ENCODE data around the gene ABHD5. TPM values are rescaled to one million over a fixed set of nuclear protein-coding genes. Genes with fewer than 3 reads are reported as not detected.

ABHD5 gene
- total and polyA plus RNA-seq, 2 of the 8 experiments (the other 6 are each of a cell fraction or from before 2014, with no cell fraction given) = 10.5 to 16.4 TPM

DNA sequence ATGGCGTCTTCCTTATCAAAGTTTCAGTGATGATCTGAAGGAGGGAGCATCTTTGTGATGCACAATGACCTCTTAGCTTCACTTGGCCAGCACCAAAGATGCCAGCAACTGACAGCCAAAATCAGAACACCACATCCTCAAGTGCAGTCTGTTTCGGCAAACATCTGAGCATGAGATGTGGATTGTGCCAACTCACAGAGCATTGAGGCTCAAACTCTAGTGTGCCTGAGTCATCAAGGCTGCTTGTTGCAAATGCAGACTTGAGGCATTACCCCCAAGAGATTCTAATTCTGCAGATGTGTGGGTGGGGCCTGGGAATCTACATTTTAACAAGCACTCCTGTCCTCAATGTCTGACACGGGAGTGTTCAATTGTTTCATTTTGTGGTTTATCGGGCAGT, 35.8 kb downstream of the ABHD5 start:
- no peak overlapping the region for H2BK12ac ChIP-seq (ENCODE audit: low read depth, low read length)
- H3K27ac ChIP-seq (ENCODE audit: low read depth, low read length) = no peak overlapping the region
- no peak overlapping the region for H2BK5ac ChIP-seq (ENCODE audit: low read depth, low read length)
- H3K36me3 ChIP-seq (ENCODE audit: control insufficient read depth in 2 of 4, insufficient read depth in 4 of 4, low read length in 3 of 4) = no peaks in the 10 kb centered on the region
- no peak overlapping the region for H2BK120ac ChIP-seq (replicated peaks; ENCODE audit: low read depth, low read length)
- H3K14ac ChIP-seq (ENCODE audit: insufficient read length) = no peak overlapping the region
- H3K4ac ChIP-seq (replicated peaks; ENCODE audit: insufficient read length, low read depth, low read length) = no peak overlapping the region
- no peaks in the 10 kb centered on the region for H3K4me1 ChIP-seq (replicated peaks in 1 of 4; ENCODE audit: control insufficient read depth in 3 of 4, insufficient read depth in 4 of 4, low read length in 3 of 4)
- no peak overlapping the region for H2AK5ac ChIP-seq (ENCODE audit: low read depth, low read length)
- no peak overlapping the region for H3K23ac ChIP-seq (ENCODE audit: insufficient read length)
- no peak overlapping the region for H4K8ac ChIP-seq (ENCODE audit: extremely low read depth, insufficient read depth, low read length)
- no peak overlapping the region for H4K5ac ChIP-seq (ENCODE audit: insufficient read length, low read depth, low read length)
- no peaks in the 10 kb centered on the region for H3K79me1 ChIP-seq (ENCODE audit: low read depth, low read length)
- no peak for DNase-seq (ENCODE audit: low read depth in 1 of 2, low spot score in 2 of 2)
- no peaks in the 10 kb centered on the region for H3K23me2 ChIP-seq (ENCODE audit: low read depth, low read length)
- ChIA-PET CTCF (ENCODE audit: partially characterized antibody) (no interaction called here), POLR2A (ENCODE audit: partially characterized antibody) (interaction anchor here (1.6 kb wide), 1 partner anchor 36 kb away, joined by 4 read pairs; the partner anchor contains the start of gene ABHD5)
- no peak overlapping the region for H2BK20ac ChIP-seq (ENCODE audit: low read length)
- FAIRE-seq = no peak
- no peak overlapping the region for H2AFZ ChIP-seq (ENCODE audit: low read length)
- H4K20me1 ChIP-seq (replicated peaks in 1 of 2; ENCODE audit: control insufficient read depth in 1 of 2, insufficient read depth in 2 of 2, low read length in 2 of 2) = no peaks in the 10 kb centered on the region
- H3K9me3 ChIP-seq (ENCODE audit: insufficient read depth in 2 of 2, low read depth in 1 of 2, low read length in 1 of 2) = no peaks in the 10 kb centered on the region
- no peak overlapping the region for H2BK15ac ChIP-seq (ENCODE audit: low read length)
- no peak overlapping the region for H3K18ac ChIP-seq (ENCODE audit: extremely low read depth, low read length)
- no peak overlapping the region for H3K9ac ChIP-seq (replicated peaks in 1 of 4; ENCODE audit: extremely low read depth in 1 of 4, low read depth in 3 of 4, low read length in 3 of 4)
- no peaks in the 10 kb centered on the region for H3K27me3 ChIP-seq (replicated peaks in 1 of 4; ENCODE audit: control insufficient read depth in 3 of 4, extremely low read depth in 1 of 4, insufficient read depth in 3 of 4, low read length in 3 of 4)
- no peak overlapping the region for H4K91ac ChIP-seq (replicated peaks; ENCODE audit: insufficient read length, low read length)
- 89% methylated on average over 4 of the region's 4 CpGs; no CpG with 5 or more reads in 1 of the 2 experiments for WGBS, 2 experiments (ENCODE audit: extremely low coverage in 1 of 2, insufficient coverage in 1 of 2, insufficient read length in 1 of 2, insufficient replicate concordance in 2 of 2, low coverage in 1 of 2, low lambda C conversion rate in 2 of 2, missing lambda C conversion rate in 1 of 2)
- no peak overlapping the region for H3K56ac ChIP-seq (replicated peaks; ENCODE audit: insufficient read length, low read depth, low read length)
- H3K4me3 ChIP-seq (ENCODE audit: extremely low read depth in 1 of 4, insufficient read depth in 2 of 4, low read depth in 3 of 4, low read length in 4 of 4) = no peak overlapping the region
- no peaks in the 10 kb centered on the region for H3K79me2 ChIP-seq (ENCODE audit: control insufficient read depth in 1 of 2, insufficient read depth in 2 of 2, low read length in 2 of 2)
- H3K4me2 ChIP-seq (ENCODE audit: insufficient read depth in 1 of 2, low read depth in 2 of 2, low read length in 2 of 2) = no peak overlapping the region
- TF ChIP-seq CHD1 (IDR thresholded peaks at IDR 0.05; ENCODE audit: low read depth, low read length) = no peak
- TF ChIP-seq HDAC2 (IDR thresholded peaks at IDR 0.05; ENCODE audit: borderline replicate concordance in 1 of 2, low read depth in 2 of 2, low read length in 2 of 2) = no peak
- no peak for TF ChIP-seq CHD2 (IDR thresholded peaks at IDR 0.05; ENCODE audit: low read length)
- TF ChIP-seq SP1 (IDR thresholded peaks at IDR 0.05; ENCODE audit: low read depth, low read length) = no peak
- TF ChIP-seq SIN3A (conservative IDR thresholded peaks at IDR 0.05 in 1 of 2, IDR thresholded peaks at IDR 0.05 in 1 of 2; ENCODE audit: low read depth in 1 of 2, low read length in 2 of 2) = no peak
- TF ChIP-seq NRF1 (IDR thresholded peaks at IDR 0.05; ENCODE audit: low read depth, low read length) = no peak
- no peak for TF ChIP-seq BRCA1 (IDR thresholded peaks at IDR 0.05; ENCODE audit: low read depth, low read length)
- no peak for TF ChIP-seq RFX5 (IDR thresholded peaks at IDR 0.05; ENCODE audit: borderline replicate concordance, low read depth, low read length)
- no peak for TF ChIP-seq TAF7 (optimal IDR thresholded peaks at IDR 0.05; ENCODE audit: borderline replicate concordance, low read depth, low read length)
- TF ChIP-seq CBX5 (IDR thresholded peaks at IDR 0.05; ENCODE audit: low read depth, low read length) = no peak
- TF ChIP-seq RBBP5 (IDR thresholded peaks at IDR 0.05; ENCODE audit: borderline replicate concordance, low read depth, low read length) = no peak
- TF ChIP-seq SIRT6 (IDR thresholded peaks at IDR 0.05; ENCODE audit: low read length) = no peak
- no peak for TF ChIP-seq JUND (IDR thresholded peaks at IDR 0.05; ENCODE audit: low read length)
- no peak for TF ChIP-seq CEBPB (IDR thresholded peaks at IDR 0.05; ENCODE audit: low read depth, low read length)
- no peak for TF ChIP-seq KDM1A (IDR thresholded peaks at IDR 0.05; ENCODE audit: borderline replicate concordance, low read length)
- no peak for TF ChIP-seq POLR2AphosphoS5 (IDR thresholded peaks at IDR 0.05; ENCODE audit: low read depth, low read length)
